Erythroblast (primary cell): ENCODE data around the gene ASPHD1.

Experiments
- GATA1 ChIP-seq: IDR thresholded peaks from 2 replicates; pipeline ENCODE4 v1.6.1; 2011; ENCODE audit warnings: low read depth, mild to moderate bottlenecking, control low read depth, low read length, moderate library complexity
- POLR2A ChIP-seq: IDR thresholded peaks from 2 replicates; pipeline ENCODE4 v1.6.1; 2011; ENCODE audit warnings: mild to moderate bottlenecking, low read length

- no peak for TF ChIP-seq POLR2A
- no peak for TF ChIP-seq GATA1
Observed at GRCh38 chr16:29947897-29948296, 47.6 kb downstream of the ASPHD1 start.
